ENCODE results near the gene IQSEC1. TPM values are rescaled to one million over a fixed set of nuclear protein-coding genes. Genes with fewer than 3 reads are reported as not detected.

IQSEC1 gene
- total RNA-seq, 4 donors from 2014 or later = 56.1 to 99.5 (median 78.2) TPM

DNA sequence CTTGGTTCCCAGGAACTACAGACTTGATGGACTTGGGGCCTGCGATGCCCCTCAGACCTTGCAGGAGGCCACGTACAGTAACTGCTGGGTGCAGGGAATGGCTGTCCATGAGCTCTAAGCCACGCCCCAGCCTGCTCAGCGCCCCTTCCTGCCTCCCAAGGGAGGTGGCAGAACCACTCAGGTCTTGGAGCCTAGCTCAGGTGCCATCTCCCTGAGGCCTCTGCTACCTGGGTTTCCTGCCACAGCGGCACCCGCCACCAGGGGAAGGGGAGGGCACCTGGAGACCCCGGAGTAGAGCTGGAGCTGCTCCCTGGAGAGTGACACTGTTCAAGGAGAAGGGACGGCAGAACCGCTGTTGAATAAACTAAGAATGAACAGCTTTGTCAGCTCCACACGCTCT, 154.0 kb downstream of the IQSEC1 start:
- 76% methylated on average over 10 of the region's 10 CpGs for WGBS
- no peak overlapping the region for H3K4me3 ChIP-seq
- no peak for TF ChIP-seq POLR2AphosphoS5 (IDR thresholded peaks at IDR 0.05)
- TF ChIP-seq, protein P1, sequence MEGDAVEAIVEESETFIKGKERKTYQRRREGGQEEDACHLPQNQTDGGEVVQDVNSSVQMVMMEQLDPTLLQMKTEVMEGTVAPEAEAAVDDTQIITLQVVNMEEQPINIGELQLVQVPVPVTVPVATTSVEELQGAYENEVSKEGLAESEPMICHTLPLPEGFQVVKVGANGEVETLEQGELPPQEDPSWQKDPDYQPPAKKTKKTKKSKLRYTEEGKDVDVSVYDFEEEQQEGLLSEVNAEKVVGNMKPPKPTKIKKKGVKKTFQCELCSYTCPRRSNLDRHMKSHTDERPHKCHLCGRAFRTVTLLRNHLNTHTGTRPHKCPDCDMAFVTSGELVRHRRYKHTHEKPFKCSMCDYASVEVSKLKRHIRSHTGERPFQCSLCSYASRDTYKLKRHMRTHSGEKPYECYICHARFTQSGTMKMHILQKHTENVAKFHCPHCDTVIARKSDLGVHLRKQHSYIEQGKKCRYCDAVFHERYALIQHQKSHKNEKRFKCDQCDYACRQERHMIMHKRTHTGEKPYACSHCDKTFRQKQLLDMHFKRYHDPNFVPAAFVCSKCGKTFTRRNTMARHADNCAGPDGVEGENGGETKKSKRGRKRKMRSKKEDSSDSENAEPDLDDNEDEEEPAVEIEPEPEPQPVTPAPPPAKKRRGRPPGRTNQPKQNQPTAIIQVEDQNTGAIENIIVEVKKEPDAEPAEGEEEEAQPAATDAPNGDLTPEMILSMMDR (IDR thresholded peaks at IDR 0.05) = no peak
- no peak for TF ChIP-seq POLR2A (IDR thresholded peaks at IDR 0.05; ENCODE audit: low read depth)
- TF ChIP-seq EP300 (IDR thresholded peaks at IDR 0.05) = no peak
- intact Hi-C loops (cut with DNase I) = no loop called here
- H3K9me3 ChIP-seq = no peaks in the 10 kb centered on the region
- H3K27me3 ChIP-seq = no peaks in the 10 kb centered on the region
- H3K36me3 ChIP-seq = peaks cover 38 to 100% (median 95%) of the 10 kb centered on the region in 4 donors
- no peak for DNase-seq (ENCODE audit: extremely low spot score)
- H3K27ac ChIP-seq (replicated peaks in 1 of 4) = no peak overlapping the region
- H3K4me1 ChIP-seq = peaks cover 19 to 24% (median 20%) of the 10 kb centered on the region in 4 donors

DNA sequence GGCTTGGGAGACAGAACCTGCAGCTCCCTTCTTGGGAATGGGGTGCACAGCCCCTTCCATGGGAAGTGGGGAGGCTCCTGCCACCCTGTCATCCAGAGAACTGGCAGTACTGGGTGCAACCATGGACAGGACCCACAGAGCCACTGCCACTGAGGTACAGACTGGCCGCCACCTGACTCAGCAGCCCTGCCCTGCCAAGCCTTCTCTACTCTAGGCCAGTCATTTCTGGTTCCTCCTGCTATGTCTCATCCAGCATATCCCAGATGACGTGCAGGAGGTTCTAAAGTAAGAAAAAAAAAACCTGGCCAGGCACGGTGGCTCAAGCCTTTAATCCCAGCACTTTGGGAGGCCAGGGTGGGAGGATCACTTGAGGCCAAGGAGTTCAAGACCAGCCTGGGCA, 155.0 kb downstream of the IQSEC1 start:
- Histone ChIP-seq H3K4me1 (peaks cover 9 to 14% (median 11%) of the 10 kb centered on the region in 4 donors), H3K9me3 (no peaks in the 10 kb centered on the region), H3K36me3 (peaks cover 40 to 100% (median 95%) of the 10 kb centered on the region in 4 donors), H3K27me3 (no peaks in the 10 kb centered on the region), H3K27ac (replicated peaks in 1 of 4) (no peak overlapping the region), H3K4me3 (no peak overlapping the region)
- 77% methylated on average over 3 of the region's 3 CpGs for WGBS
- no peak for DNase-seq (ENCODE audit: extremely low spot score)
- intact Hi-C loops (cut with DNase I) = no loop called here
- no peak for TF ChIP-seq POLR2A (IDR thresholded peaks at IDR 0.05; ENCODE audit: low read depth)
- TF ChIP-seq POLR2AphosphoS5 (IDR thresholded peaks at IDR 0.05) = no peak
- TF ChIP-seq, protein P1 (IDR thresholded peaks at IDR 0.05) = no peak
- no peak for TF ChIP-seq EP300 (IDR thresholded peaks at IDR 0.05)

DNA sequence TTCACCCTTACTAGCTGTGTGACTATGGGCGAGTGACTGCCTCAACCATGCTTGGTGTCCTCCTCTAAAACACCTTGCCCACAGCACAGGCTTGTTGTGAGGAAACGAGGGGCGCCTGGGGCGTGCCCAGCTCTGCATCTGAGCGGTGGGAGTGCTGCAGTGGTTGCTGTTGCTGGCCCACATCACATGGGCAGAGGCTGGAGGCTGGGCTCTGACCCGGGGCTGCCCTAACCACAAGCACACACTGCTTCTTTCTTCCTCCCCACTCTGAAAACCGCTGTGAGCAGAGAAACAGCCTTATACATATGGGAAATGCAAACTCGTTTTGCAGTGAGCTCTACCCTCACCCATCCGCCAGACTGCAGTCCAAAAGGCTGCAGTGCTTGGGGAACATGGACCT, 157.1 kb downstream of the IQSEC1 start:
- intact Hi-C loops (cut with DNase I) = no loop called here
- no peak for DNase-seq (ENCODE audit: extremely low spot score)
- WGBS = 80% methylated on average over 8 of the region's 9 CpGs
- no peak for TF ChIP-seq EP300 (IDR thresholded peaks at IDR 0.05)
- TF ChIP-seq, protein P1 (IDR thresholded peaks at IDR 0.05) = no peak
- no peak for TF ChIP-seq POLR2A (IDR thresholded peaks at IDR 0.05; ENCODE audit: low read depth)
- no peak for TF ChIP-seq POLR2AphosphoS5 (IDR thresholded peaks at IDR 0.05)
- Histone ChIP-seq H3K4me3 (no peak overlapping the region), H3K4me1 (no peaks in the 10 kb centered on the region), H3K36me3 (peaks cover 42 to 99% (median 98%) of the 10 kb centered on the region in 4 donors), H3K27me3 (no peaks in the 10 kb centered on the region), H3K9me3 (no peaks in the 10 kb centered on the region), H3K27ac (replicated peaks in 1 of 4) (no peak overlapping the region)

DNA sequence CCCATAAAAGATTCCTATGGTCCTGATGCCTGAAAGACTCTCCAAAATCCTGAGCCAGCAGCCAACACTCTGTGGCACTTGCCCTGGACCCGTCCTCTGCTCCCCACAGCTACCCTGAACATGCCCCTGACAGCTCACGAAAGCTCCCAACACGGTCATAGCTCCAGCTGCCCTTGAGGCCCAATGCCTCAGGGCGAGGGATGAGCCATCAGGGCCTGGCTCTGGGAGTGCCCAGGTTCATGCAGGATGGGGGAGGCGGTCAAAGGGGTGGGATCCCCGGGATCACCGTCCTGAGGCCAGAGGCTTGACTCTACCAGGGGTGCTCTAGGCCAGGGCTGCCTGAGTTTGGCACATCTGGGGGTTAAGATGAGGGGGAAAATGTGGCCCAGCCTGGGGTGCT, 159.1 kb downstream of the IQSEC1 start:
- peaks cover 45 to 99% (median 98%) of the 10 kb centered on the region in 4 donors for H3K36me3 ChIP-seq
- 89% methylated on average over 3 of the region's 7 CpGs for WGBS
- H3K27ac ChIP-seq (replicated peaks in 1 of 4) = no peak overlapping the region
- no peaks in the 10 kb centered on the region for H3K27me3 ChIP-seq
- no peaks in the 10 kb centered on the region for H3K9me3 ChIP-seq
- no peak for DNase-seq (ENCODE audit: extremely low spot score)
- H3K4me3 ChIP-seq = no peak overlapping the region
- H3K4me1 ChIP-seq = no peaks in the 10 kb centered on the region
- intact Hi-C loops (cut with DNase I) = no loop called here
- no peak for TF ChIP-seq POLR2AphosphoS5 (IDR thresholded peaks at IDR 0.05)
- no peak for TF ChIP-seq EP300 (IDR thresholded peaks at IDR 0.05)
- TF ChIP-seq, protein P1 (IDR thresholded peaks at IDR 0.05) = no peak
- no peak for TF ChIP-seq POLR2A (IDR thresholded peaks at IDR 0.05; ENCODE audit: low read depth)

DNA sequence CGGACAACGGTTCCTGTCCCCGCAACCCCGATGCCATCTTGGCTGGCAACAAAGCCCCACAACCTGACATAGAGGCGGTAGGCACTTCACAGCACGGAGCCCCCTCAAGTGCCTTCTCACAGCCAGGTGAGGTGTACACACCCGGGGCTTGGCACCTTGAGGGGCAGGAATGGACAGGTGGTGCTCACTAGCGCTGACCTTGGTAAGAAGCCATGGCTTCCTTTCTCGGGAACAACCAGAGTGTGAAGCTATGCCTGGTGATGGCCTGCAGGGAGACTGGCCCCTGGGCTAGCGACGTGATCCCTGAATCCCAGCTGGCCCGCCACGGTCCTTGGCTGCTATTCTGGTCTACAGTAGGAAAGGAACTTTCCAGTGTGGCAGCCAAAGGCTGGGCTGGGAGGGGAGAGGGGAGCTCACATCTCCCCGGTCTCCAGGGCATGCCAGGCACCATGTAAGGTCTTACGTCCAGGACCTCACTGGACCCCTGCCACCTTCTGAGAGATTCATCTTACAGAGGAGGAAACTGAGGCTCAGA, 161.3 kb downstream of the IQSEC1 start:
- Histone ChIP-seq H3K27ac (replicated peaks in 1 of 4) (no peak overlapping the region), H3K4me3 (no peak overlapping the region), H3K27me3 (no peaks in the 10 kb centered on the region), H3K36me3 (peaks cover 63 to 99% (median 98%) of the 10 kb centered on the region in 4 donors), H3K4me1 (no peaks in the 10 kb centered on the region), H3K9me3 (no peaks in the 10 kb centered on the region)
- intact Hi-C loops (cut with DNase I) = no loop called here
- WGBS = 88% methylated on average over 8 of the region's 15 CpGs
- no peak for TF ChIP-seq POLR2A (IDR thresholded peaks at IDR 0.05; ENCODE audit: low read depth)
- TF ChIP-seq POLR2AphosphoS5 (IDR thresholded peaks at IDR 0.05) = no peak
- TF ChIP-seq EP300 (IDR thresholded peaks at IDR 0.05) = no peak
- TF ChIP-seq, protein P1 (IDR thresholded peaks at IDR 0.05) = no peak
- DNase-seq (ENCODE audit: extremely low spot score) = no peak
